ENCODE data around the gene COX6B2. TPM values are rescaled to one million over a fixed set of nuclear protein-coding genes. Genes with fewer than 3 reads are reported as not detected.

The COX6B2 gene
- total RNA-seq, 2 donors from 2014 or later, result 0.75 to 0.84 TPM

DNA sequence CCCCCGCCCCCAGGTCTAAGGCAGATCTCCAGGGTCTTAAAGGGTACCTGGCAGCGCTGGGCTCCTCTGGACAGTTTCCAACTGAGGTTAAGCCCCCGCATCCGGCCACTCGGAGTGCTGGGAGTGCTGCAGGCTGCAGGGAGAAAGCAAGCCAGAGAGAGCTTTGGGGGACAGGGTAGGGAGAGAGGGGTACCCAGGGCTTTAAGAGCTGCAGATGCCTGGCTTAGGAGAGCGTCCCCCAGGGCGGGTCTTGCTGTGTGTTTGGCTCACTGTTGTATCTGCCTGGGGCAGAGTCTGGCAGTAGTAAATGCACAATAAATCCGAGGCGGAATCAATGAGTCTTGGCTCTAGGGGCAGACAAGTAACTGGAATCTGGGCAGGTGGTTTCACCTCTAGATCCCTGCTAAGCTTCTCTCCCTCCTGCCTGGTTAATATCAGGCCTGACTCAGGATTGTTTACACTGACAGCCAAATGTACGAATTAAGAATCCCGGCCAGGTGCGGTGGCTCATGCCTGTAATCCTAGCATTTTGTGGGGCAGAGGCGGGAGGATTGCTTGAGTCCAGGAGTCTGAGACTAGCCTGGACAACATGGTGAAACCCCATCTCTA is 798 bp upstream of the COX6B2 start:
- 53 to 65% methylated on average over 7 to 12 of the region's 13 CpGs for WGBS, 2 experiments (ENCODE audit: insufficient coverage in 1 of 2, insufficient read length in 1 of 2)
- Mint-ChIP-seq H3K27me3 (ENCODE audit: insufficient read depth) (peaks cover 88% of the 10 kb centered on the region), H3K27ac (no peak overlapping the region), H3K36me3 (ENCODE audit: low read depth) (no peaks in the 10 kb centered on the region), H3K9me3 (no peaks in the 10 kb centered on the region), H3K4me1 (no peaks in the 10 kb centered on the region), H3K4me3 (no peak overlapping the region)
- peak; percentile 66 for DNase-seq
- no peak overlapping the region for H3K4me3 ChIP-seq (ENCODE audit: low read length)
- no peaks in the 10 kb centered on the region for H3K4me1 ChIP-seq (ENCODE audit: control insufficient read depth, insufficient read depth, low read length)
- no peaks in the 10 kb centered on the region for H3K9me3 ChIP-seq (ENCODE audit: control insufficient read depth, low read length)
- H3K27me3 ChIP-seq (ENCODE audit: control insufficient read depth, insufficient read depth, low read length, poor library complexity, severe bottlenecking), result peaks cover 63% of the 10 kb centered on the region
- H3K9ac ChIP-seq (ENCODE audit: extremely low read depth, low read length, poor library complexity, severe bottlenecking), result no peak overlapping the region
- TF ChIP-seq, protein P1, sequence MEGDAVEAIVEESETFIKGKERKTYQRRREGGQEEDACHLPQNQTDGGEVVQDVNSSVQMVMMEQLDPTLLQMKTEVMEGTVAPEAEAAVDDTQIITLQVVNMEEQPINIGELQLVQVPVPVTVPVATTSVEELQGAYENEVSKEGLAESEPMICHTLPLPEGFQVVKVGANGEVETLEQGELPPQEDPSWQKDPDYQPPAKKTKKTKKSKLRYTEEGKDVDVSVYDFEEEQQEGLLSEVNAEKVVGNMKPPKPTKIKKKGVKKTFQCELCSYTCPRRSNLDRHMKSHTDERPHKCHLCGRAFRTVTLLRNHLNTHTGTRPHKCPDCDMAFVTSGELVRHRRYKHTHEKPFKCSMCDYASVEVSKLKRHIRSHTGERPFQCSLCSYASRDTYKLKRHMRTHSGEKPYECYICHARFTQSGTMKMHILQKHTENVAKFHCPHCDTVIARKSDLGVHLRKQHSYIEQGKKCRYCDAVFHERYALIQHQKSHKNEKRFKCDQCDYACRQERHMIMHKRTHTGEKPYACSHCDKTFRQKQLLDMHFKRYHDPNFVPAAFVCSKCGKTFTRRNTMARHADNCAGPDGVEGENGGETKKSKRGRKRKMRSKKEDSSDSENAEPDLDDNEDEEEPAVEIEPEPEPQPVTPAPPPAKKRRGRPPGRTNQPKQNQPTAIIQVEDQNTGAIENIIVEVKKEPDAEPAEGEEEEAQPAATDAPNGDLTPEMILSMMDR (conservative IDR thresholded peaks at IDR 0.05), result no peak
- H3K36me3 ChIP-seq (ENCODE audit: control insufficient read depth, insufficient read depth, low read length), result no peaks in the 10 kb centered on the region
- H3K27ac ChIP-seq (ENCODE audit: low read depth, low read length), result no peak overlapping the region

DNA sequence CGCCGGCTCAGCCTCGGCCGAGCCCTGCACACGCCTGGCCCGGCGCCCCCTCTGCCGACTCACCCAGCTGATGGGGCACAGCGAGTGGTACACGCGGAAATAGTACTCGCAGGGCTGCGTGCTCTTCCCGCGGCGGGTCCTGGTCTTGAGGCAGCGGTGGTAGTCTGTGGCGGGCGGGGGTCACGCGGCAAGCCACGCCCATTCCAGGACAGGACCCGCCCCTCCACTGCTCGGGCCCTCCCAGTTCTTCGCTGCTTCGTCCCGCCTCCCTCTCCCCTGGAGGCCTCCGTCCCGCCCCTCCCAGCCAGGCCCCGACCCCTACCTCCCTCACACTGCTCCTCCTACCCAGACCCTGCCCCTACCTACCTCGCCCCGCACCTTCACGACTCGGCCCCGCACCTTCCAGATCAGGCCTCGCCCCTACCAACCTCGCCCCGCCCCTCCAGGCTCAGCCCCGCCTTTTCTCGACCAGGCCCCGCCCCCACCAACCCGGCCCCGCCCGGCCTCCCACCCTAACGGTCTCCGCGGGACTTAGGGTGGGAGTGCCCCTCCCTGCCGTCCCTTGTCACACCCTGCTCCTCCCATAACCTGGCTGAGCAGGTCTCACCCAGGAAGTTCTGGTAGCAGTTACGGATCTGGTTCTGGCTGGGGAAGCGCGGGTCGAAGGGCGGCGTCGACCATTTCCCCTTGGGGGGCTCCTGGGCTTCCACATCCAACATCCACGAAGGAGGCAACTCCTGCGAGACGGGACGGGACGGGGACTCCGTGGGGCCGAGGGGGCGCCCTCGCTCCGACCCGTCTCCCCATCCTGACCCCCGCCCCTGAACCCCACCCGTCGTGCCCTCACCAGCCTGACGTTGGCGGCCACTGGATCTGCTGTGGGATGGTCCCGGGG is 469 bp downstream of the COX6B2 start:
- H3K27me3 ChIP-seq (ENCODE audit: control insufficient read depth, insufficient read depth, low read length, poor library complexity, severe bottlenecking), result peaks cover 63% of the 10 kb centered on the region
- Mint-ChIP-seq H3K27ac (no peak overlapping the region), H3K4me1 (no peaks in the 10 kb centered on the region), H3K9me3 (no peaks in the 10 kb centered on the region), H3K27me3 (ENCODE audit: insufficient read depth) (peaks cover 84% of the 10 kb centered on the region), H3K4me3 (peak overlapping the region; percentile 50), H3K36me3 (ENCODE audit: low read depth) (peaks cover 2% of the 10 kb centered on the region)
- no peak overlapping the region for H3K9ac ChIP-seq (ENCODE audit: extremely low read depth, low read length, poor library complexity, severe bottlenecking)
- H3K36me3 ChIP-seq (ENCODE audit: control insufficient read depth, insufficient read depth, low read length), result peaks cover 4% of the 10 kb centered on the region
- H3K4me3 ChIP-seq (ENCODE audit: low read length), result peak overlapping the region; percentile 76
- TF ChIP-seq, protein P1 (conservative IDR thresholded peaks at IDR 0.05), result no peak
- no peaks in the 10 kb centered on the region for H3K4me1 ChIP-seq (ENCODE audit: control insufficient read depth, insufficient read depth, low read length)
- WGBS, 2 experiments (ENCODE audit: insufficient coverage in 1 of 2, insufficient read length in 1 of 2), result 3 to 5% methylated on average over 18 to 72 of the region's 72 CpGs
- DNase-seq, result peak; percentile 94
- H3K9me3 ChIP-seq (ENCODE audit: control insufficient read depth, low read length), result no peaks in the 10 kb centered on the region
- H3K27ac ChIP-seq (ENCODE audit: low read depth, low read length), result no peak overlapping the region

DNA sequence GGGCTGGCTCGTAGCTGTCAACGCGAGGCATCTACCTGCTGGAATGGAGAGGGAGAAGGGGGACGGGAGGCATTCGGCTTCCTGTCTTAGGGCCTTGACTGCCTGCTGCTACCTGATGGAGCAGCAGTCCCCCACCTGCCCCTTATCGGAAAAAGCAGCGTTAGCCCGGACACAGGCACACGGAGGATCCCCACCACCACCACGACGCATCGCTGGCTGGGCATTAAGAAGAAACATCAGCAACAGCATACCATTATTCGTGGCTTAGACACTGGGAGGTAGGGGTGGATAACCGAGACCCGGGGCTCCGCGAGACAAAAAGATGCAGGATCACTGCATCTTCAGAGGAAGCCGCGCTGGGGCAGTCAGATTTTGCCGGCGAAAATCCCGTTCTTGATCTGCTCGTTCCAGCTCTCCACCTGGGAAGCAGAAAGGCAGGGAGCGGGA is 1.1 kb downstream of the COX6B2 start:
- Histone ChIP-seq H3K9me3 (ENCODE audit: control insufficient read depth, low read length) (no peaks in the 10 kb centered on the region), H3K9ac (ENCODE audit: extremely low read depth, low read length, poor library complexity, severe bottlenecking) (no peak overlapping the region), H3K4me3 (ENCODE audit: low read length) (peak overlapping the region; percentile 76), H3K4me1 (ENCODE audit: control insufficient read depth, insufficient read depth, low read length) (peaks cover 4% of the 10 kb centered on the region), H3K36me3 (ENCODE audit: control insufficient read depth, insufficient read depth, low read length) (peaks cover 4% of the 10 kb centered on the region), H3K27ac (ENCODE audit: low read depth, low read length) (no peak overlapping the region), H3K27me3 (ENCODE audit: control insufficient read depth, insufficient read depth, low read length, poor library complexity, severe bottlenecking) (peaks cover 63% of the 10 kb centered on the region)
- Mint-ChIP-seq H3K27ac (no peak overlapping the region), H3K27me3 (ENCODE audit: insufficient read depth) (peaks cover 77% of the 10 kb centered on the region), H3K36me3 (ENCODE audit: low read depth) (peaks cover 6% of the 10 kb centered on the region), H3K9me3 (no peaks in the 10 kb centered on the region), H3K4me1 (peaks cover 5% of the 10 kb centered on the region), H3K4me3 (peak overlapping the region; percentile 50)
- TF ChIP-seq, protein P1 (conservative IDR thresholded peaks at IDR 0.05), result no peak
- 5 to 11% methylated on average over 17 to 24 of the region's 24 CpGs for WGBS, 2 experiments (ENCODE audit: insufficient coverage in 1 of 2, insufficient read length in 1 of 2)
- DNase-seq, result no peak
